Uterus (tissue), 2 donors: ENCODE data around the gene HSBP1.

Experiments used
- CTCF ChIP-seq, 4 experiments: fragments of 200-600 bp in 2 of 4; fragments of 450-650 bp in 2 of 4; sonication (generic) in 2 of 4; IDR thresholded peaks; one replicate each; pipeline ENCODE4 v1.5.1; 2016 to 2019; ENCODE audit warnings: antibody characterized with exemption in 4 of 4, mild to moderate bottlenecking in 2 of 4, moderate library complexity in 1 of 4
- POLR2A ChIP-seq, 2 donors: fragments of 450-650 bp; IDR thresholded peaks; one replicate each; pipeline ENCODE4 v1.6.1; 2016; ENCODE audit warnings: antibody characterized with exemption in 2 of 2, mild to moderate bottlenecking in 1 of 2, moderate library complexity in 1 of 2

- TF ChIP-seq CTCF (IDR thresholded peaks at IDR 0.05) = no peak
- no peak for TF ChIP-seq POLR2A (IDR thresholded peaks at IDR 0.05)
Observed at GRCh38 chr16:83806731-83807130, 1.0 kb upstream of the HSBP1 start.
